ENCODE results near the gene SLC25A24. TPM values are rescaled to one million over a fixed set of nuclear protein-coding genes. Genes with fewer than 3 reads are reported as not detected.
A peak's percentile ranks its signal among the peaks of the same experiment; 100 is the strongest.
"Not testable (repeated sequence)": the region's sequence is repeated elsewhere in the genome, so short reads cannot be mapped to it uniquely, and the experiment has no call there.

The SLC25A24 gene
- total RNA-seq (10 to 100 TPM; 44.0 to 73.2 TPM), polyA plus RNA-seq (10 to 100 TPM; 17.9 to 32.4 TPM)
- long read RNA-seq, donor 1, full-length matches to known transcripts = 31 of 39 reads
- long read RNA-seq, donor 1, partial matches to known transcripts = 8 of 39 reads
- long read RNA-seq, donor 1, other reads (novel, unspliced or antisense) = 0 of 39 reads
- long read RNA-seq, donor 2, full-length matches to known transcripts = 8 of 28 reads
- long read RNA-seq, donor 2, partial matches to known transcripts = 20 of 28 reads
- long read RNA-seq, donor 2, other reads (novel, unspliced or antisense) = 0 of 28 reads
- long read RNA-seq, donor 3, full-length matches to known transcripts = 9 of 15 reads
- long read RNA-seq, donor 3, partial matches to known transcripts = 6 of 15 reads
- long read RNA-seq, donor 3, other reads (novel, unspliced or antisense) = 0 of 15 reads
- long read RNA-seq, donor 4, full-length matches to known transcripts = 6 of 13 reads
- long read RNA-seq, donor 4, partial matches to known transcripts = 7 of 13 reads
- long read RNA-seq, donor 4, other reads (novel, unspliced or antisense) = 0 of 13 reads
- long read RNA-seq, donor 5, full-length matches to known transcripts = 25 of 35 reads
- long read RNA-seq, donor 5, partial matches to known transcripts = 10 of 35 reads
- long read RNA-seq, donor 5, other reads (novel, unspliced or antisense) = 0 of 35 reads

GRCh38 chr1:108199781-108200686, at the start of gene SLC25A24:
Gene SLC25A24, minus strand, starts transcription at chr1:108200343. Its CDS starts 205 bp downstream, at chr1:108200138.
- Histone ChIP-seq H3K4me3 (peak within 1 kb of the TSS; percentile 99), H3K27me3 (ENCODE audit: control insufficient read depth in 3 of 3, insufficient read depth in 3 of 3, low read length in 2 of 3) (no peaks in the 10 kb centered on the region), H3K4me1 (ENCODE audit: control insufficient read depth in 5 of 5, insufficient read depth in 5 of 5, low read length in 5 of 5) (peaks cover 0 to 41% (median 12%) of the 10 kb centered on the region in 5 donors), H3K36me3 (ENCODE audit: control insufficient read depth in 4 of 4, insufficient read depth in 4 of 4, low read length in 4 of 4) (peaks cover 1 to 20% (median 12%) of the 10 kb centered on the region in 4 donors), H3K27ac (ENCODE audit: low read depth in 1 of 2, low read length in 1 of 2) (peak within 1 kb of the TSS; percentile 86 to 95), H3K9me3 (ENCODE audit: control insufficient read depth in 4 of 4, insufficient read depth in 3 of 4, low read length in 3 of 4) (no peaks in the 10 kb centered on the region), H3K9ac (ENCODE audit: insufficient read depth in 1 of 2, low read length in 2 of 2) (peak within 1 kb of the TSS; percentile 69 to 84)
- no peak for TF ChIP-seq CTCF (IDR thresholded peaks at IDR 0.05; ENCODE audit: control extremely low read depth, extremely low read depth)
- ATAC-seq (ENCODE audit: insufficient read depth, low FRiP score) (peak; percentile 96), DNase-seq (peak; percentile 91 to 95 (median 92))
- WGBS, 2 donors = 0% methylated on average over 70 to 97 of the region's 97 CpGs

- H3K4me1 ChIP-seq (ENCODE audit: control insufficient read depth in 5 of 5, insufficient read depth in 5 of 5, low read length in 5 of 5); H3K36me3 ChIP-seq (ENCODE audit: control insufficient read depth in 4 of 4, insufficient read depth in 4 of 4, low read length in 4 of 4); H3K4me3 ChIP-seq; H3K27me3 ChIP-seq (ENCODE audit: control insufficient read depth in 3 of 3, insufficient read depth in 3 of 3, low read length in 2 of 3); H3K9ac ChIP-seq (ENCODE audit: insufficient read depth in 1 of 2, low read length in 2 of 2); DNase-seq; H3K9me3 ChIP-seq (ENCODE audit: control insufficient read depth in 4 of 4, insufficient read depth in 3 of 4, low read length in 3 of 4); ATAC-seq (ENCODE audit: insufficient read depth, low FRiP score); H3K27ac ChIP-seq (ENCODE audit: low read depth in 1 of 2, low read length in 1 of 2): not testable (repeated sequence)
- WGBS, 2 donors = no CpG with 5 or more reads among the region's 3 CpGs
Observed at GRCh38 chr1:108243976-108244375, 43.8 kb upstream of the SLC25A24 start, which contains the start of gene NBPF4. Gene NBPF4, minus strand, starts transcription at chr1:108244076. Its CDS starts 315 bp downstream, at chr1:108243761.

GRCh38 chr1:108239426-108239825, 39.3 kb upstream of the SLC25A24 start:
- not testable (repeated sequence) for H3K27ac ChIP-seq (ENCODE audit: low read depth in 1 of 2, low read length in 1 of 2); DNase-seq; H3K9me3 ChIP-seq (ENCODE audit: control insufficient read depth in 4 of 4, insufficient read depth in 3 of 4, low read length in 3 of 4); H3K4me3 ChIP-seq; H3K36me3 ChIP-seq (ENCODE audit: control insufficient read depth in 4 of 4, insufficient read depth in 4 of 4, low read length in 4 of 4); ATAC-seq (ENCODE audit: insufficient read depth, low FRiP score); H3K9ac ChIP-seq (ENCODE audit: insufficient read depth in 1 of 2, low read length in 2 of 2); H3K4me1 ChIP-seq (ENCODE audit: control insufficient read depth in 5 of 5, insufficient read depth in 5 of 5, low read length in 5 of 5); H3K27me3 ChIP-seq (ENCODE audit: control insufficient read depth in 3 of 3, insufficient read depth in 3 of 3, low read length in 2 of 3)
- WGBS, 2 donors = no CpG with 5 or more reads among the region's 2 CpGs

GRCh38 chr1:108235308-108235707, 35.2 kb upstream of the SLC25A24 start:
- not testable (repeated sequence) for H3K27ac ChIP-seq (ENCODE audit: low read depth in 1 of 2, low read length in 1 of 2); DNase-seq; H3K4me3 ChIP-seq; H3K9ac ChIP-seq (ENCODE audit: insufficient read depth in 1 of 2, low read length in 2 of 2); H3K4me1 ChIP-seq (ENCODE audit: control insufficient read depth in 5 of 5, insufficient read depth in 5 of 5, low read length in 5 of 5); H3K36me3 ChIP-seq (ENCODE audit: control insufficient read depth in 4 of 4, insufficient read depth in 4 of 4, low read length in 4 of 4); H3K27me3 ChIP-seq (ENCODE audit: control insufficient read depth in 3 of 3, insufficient read depth in 3 of 3, low read length in 2 of 3); H3K9me3 ChIP-seq (ENCODE audit: control insufficient read depth in 4 of 4, insufficient read depth in 3 of 4, low read length in 3 of 4); ATAC-seq (ENCODE audit: insufficient read depth, low FRiP score)
- no CpG with 5 or more reads among the region's 2 CpGs for WGBS, 2 donors

GRCh38 chr1:108232183-108232582, 32.0 kb upstream of the SLC25A24 start:
- not testable (repeated sequence) for H3K4me1 ChIP-seq (ENCODE audit: control insufficient read depth in 5 of 5, insufficient read depth in 5 of 5, low read length in 5 of 5); ATAC-seq (ENCODE audit: insufficient read depth, low FRiP score); H3K27ac ChIP-seq (ENCODE audit: low read depth in 1 of 2, low read length in 1 of 2); H3K9me3 ChIP-seq (ENCODE audit: control insufficient read depth in 4 of 4, insufficient read depth in 3 of 4, low read length in 3 of 4); H3K4me3 ChIP-seq; H3K9ac ChIP-seq (ENCODE audit: insufficient read depth in 1 of 2, low read length in 2 of 2); H3K27me3 ChIP-seq (ENCODE audit: control insufficient read depth in 3 of 3, insufficient read depth in 3 of 3, low read length in 2 of 3); DNase-seq; H3K36me3 ChIP-seq (ENCODE audit: control insufficient read depth in 4 of 4, insufficient read depth in 4 of 4, low read length in 4 of 4)
- WGBS, 2 donors = no CpG with 5 or more reads among the region's 3 CpGs

- DNase-seq; H3K4me1 ChIP-seq (ENCODE audit: control insufficient read depth in 5 of 5, insufficient read depth in 5 of 5, low read length in 5 of 5); H3K9me3 ChIP-seq (ENCODE audit: control insufficient read depth in 4 of 4, insufficient read depth in 3 of 4, low read length in 3 of 4); H3K9ac ChIP-seq (ENCODE audit: insufficient read depth in 1 of 2, low read length in 2 of 2); H3K27ac ChIP-seq (ENCODE audit: low read depth in 1 of 2, low read length in 1 of 2); H3K27me3 ChIP-seq (ENCODE audit: control insufficient read depth in 3 of 3, insufficient read depth in 3 of 3, low read length in 2 of 3); H3K4me3 ChIP-seq; ATAC-seq (ENCODE audit: insufficient read depth, low FRiP score); H3K36me3 ChIP-seq (ENCODE audit: control insufficient read depth in 4 of 4, insufficient read depth in 4 of 4, low read length in 4 of 4): not testable (repeated sequence)
- WGBS, 2 donors = no CpG with 5 or more reads among the region's 3 CpGs
Observed at GRCh38 chr1:108229976-108230375, 29.8 kb upstream of the SLC25A24 start.

- no CpG with 5 or more reads among the region's 7 CpGs for WGBS, 2 donors
- not testable (repeated sequence) for H3K36me3 ChIP-seq (ENCODE audit: control insufficient read depth in 4 of 4, insufficient read depth in 4 of 4, low read length in 4 of 4); DNase-seq; H3K9ac ChIP-seq (ENCODE audit: insufficient read depth in 1 of 2, low read length in 2 of 2); H3K4me1 ChIP-seq (ENCODE audit: control insufficient read depth in 5 of 5, insufficient read depth in 5 of 5, low read length in 5 of 5); H3K27me3 ChIP-seq (ENCODE audit: control insufficient read depth in 3 of 3, insufficient read depth in 3 of 3, low read length in 2 of 3); H3K9me3 ChIP-seq (ENCODE audit: control insufficient read depth in 4 of 4, insufficient read depth in 3 of 4, low read length in 3 of 4); ATAC-seq (ENCODE audit: insufficient read depth, low FRiP score); H3K4me3 ChIP-seq; H3K27ac ChIP-seq (ENCODE audit: low read depth in 1 of 2, low read length in 1 of 2)
Observed at GRCh38 chr1:108227772-108228171, 27.6 kb upstream of the SLC25A24 start.
